ENCODE measurements around the gene ZC3H7A.

- TF ChIP-seq POLR2AphosphoS2 (IDR thresholded peaks at IDR 0.05; ENCODE audit: low read depth, low read length): no peak
- TF ChIP-seq ZNF274 (CRISPR knock-in tag; IDR thresholded peaks at IDR 0.05): no peak
- TF ChIP-seq CBX5 (CRISPR knock-in tag; IDR thresholded peaks at IDR 0.05; ENCODE audit: borderline replicate concordance): no peak
- TF ChIP-seq ZNF34 (CRISPR knock-in tag; IDR thresholded peaks at IDR 0.05; ENCODE audit: borderline replicate concordance): no peak
- no peak for TF ChIP-seq ZNF574 (CRISPR knock-in tag; IDR thresholded peaks at IDR 0.05)
- no peak for TF ChIP-seq ARNT2 (CRISPR knock-in tag; IDR thresholded peaks at IDR 0.05; ENCODE audit: low read depth)
- TF ChIP-seq FOXK2 (IDR thresholded peaks at IDR 0.05): no peak
- no peak for TF ChIP-seq TP53 (CRISPR knock-in tag; conservative IDR thresholded peaks at IDR 0.05)
- no peak for TF ChIP-seq E2F5 (CRISPR knock-in tag; conservative IDR thresholded peaks at IDR 0.05)
Observed at GRCh38 chr16:11788914-11789313, 8.1 kb downstream of the ZC3H7A start.

All from HepG2 (cell line).